ENCODE results near the gene DNAJC8. TPM values are rescaled to one million over a fixed set of nuclear protein-coding genes. Genes with fewer than 3 reads are reported as not detected.

DNAJC8 gene
- total RNA-seq, 2 donors from 2014 or later: 45.8 to 55.3 TPM

GRCh38 chr1:28249013-28249865 is 16.4 kb upstream of the DNAJC8 start:
- no peak for DNase-seq (ENCODE audit: low spot score)
- Histone ChIP-seq H3K27ac (peak overlapping the region; percentile 83 to 85), H3K36me3 (no peaks in the 10 kb centered on the region), H3K9me3 (no peaks in the 10 kb centered on the region), H3K4me1 (peaks cover 0 to 40% of the 10 kb centered on the region in 2 donors), H3K27me3 (no peaks in the 10 kb centered on the region), H3K4me3 (peak overlapping the region in 1 of 2 donors; percentile 22)
- TF ChIP-seq, protein P1, sequence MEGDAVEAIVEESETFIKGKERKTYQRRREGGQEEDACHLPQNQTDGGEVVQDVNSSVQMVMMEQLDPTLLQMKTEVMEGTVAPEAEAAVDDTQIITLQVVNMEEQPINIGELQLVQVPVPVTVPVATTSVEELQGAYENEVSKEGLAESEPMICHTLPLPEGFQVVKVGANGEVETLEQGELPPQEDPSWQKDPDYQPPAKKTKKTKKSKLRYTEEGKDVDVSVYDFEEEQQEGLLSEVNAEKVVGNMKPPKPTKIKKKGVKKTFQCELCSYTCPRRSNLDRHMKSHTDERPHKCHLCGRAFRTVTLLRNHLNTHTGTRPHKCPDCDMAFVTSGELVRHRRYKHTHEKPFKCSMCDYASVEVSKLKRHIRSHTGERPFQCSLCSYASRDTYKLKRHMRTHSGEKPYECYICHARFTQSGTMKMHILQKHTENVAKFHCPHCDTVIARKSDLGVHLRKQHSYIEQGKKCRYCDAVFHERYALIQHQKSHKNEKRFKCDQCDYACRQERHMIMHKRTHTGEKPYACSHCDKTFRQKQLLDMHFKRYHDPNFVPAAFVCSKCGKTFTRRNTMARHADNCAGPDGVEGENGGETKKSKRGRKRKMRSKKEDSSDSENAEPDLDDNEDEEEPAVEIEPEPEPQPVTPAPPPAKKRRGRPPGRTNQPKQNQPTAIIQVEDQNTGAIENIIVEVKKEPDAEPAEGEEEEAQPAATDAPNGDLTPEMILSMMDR (IDR thresholded peaks at IDR 0.05): no peak

DNA sequence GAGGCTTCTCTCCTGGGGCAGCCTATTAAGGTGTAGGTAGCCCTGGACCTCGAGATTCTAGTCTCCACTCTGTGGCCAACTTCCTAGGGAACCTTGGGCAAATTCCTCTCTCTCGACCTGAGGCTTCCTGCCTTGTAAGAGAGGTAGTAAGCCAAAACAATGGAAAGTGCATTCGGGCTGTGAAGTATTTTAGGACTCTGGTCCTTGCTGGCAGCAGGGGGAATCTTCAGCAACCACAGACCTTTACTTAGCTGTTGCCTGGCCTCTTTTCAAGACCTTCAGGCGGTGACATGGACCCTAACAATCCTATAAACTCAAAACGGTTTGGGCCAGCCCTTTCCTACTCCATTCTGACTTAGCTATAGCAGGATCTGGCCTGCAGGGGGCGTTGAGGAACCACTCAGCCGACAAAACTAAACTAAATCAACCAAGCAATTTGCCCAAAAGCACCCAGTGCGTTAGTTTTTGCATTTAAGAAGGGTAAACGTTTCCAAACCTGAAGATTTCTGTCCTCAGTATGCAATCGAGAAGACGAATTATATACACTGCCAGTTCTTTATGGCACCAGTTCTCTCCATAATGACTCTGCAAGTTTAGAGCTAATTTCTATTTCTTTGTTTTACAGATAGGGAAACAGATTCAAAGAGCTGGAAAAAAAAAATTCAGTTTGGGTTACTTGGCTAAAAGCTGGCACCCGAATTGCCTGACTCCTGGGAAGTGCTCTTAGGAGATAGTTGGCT is 15.6 kb upstream of the DNAJC8 start:
- H3K27me3 ChIP-seq: no peaks in the 10 kb centered on the region
- H3K4me1 ChIP-seq: peaks cover 0 to 48% of the 10 kb centered on the region in 2 donors
- no peaks in the 10 kb centered on the region for H3K36me3 ChIP-seq
- peak overlapping the region in 1 of 2 donors; percentile 22 for H3K4me3 ChIP-seq
- TF ChIP-seq, protein P1 (IDR thresholded peaks at IDR 0.05): peak; percentile 96
- peak overlapping the region; percentile 83 to 85 for H3K27ac ChIP-seq
- DNase-seq (ENCODE audit: low spot score): peak; percentile 90
- no peaks in the 10 kb centered on the region for H3K9me3 ChIP-seq

DNA sequence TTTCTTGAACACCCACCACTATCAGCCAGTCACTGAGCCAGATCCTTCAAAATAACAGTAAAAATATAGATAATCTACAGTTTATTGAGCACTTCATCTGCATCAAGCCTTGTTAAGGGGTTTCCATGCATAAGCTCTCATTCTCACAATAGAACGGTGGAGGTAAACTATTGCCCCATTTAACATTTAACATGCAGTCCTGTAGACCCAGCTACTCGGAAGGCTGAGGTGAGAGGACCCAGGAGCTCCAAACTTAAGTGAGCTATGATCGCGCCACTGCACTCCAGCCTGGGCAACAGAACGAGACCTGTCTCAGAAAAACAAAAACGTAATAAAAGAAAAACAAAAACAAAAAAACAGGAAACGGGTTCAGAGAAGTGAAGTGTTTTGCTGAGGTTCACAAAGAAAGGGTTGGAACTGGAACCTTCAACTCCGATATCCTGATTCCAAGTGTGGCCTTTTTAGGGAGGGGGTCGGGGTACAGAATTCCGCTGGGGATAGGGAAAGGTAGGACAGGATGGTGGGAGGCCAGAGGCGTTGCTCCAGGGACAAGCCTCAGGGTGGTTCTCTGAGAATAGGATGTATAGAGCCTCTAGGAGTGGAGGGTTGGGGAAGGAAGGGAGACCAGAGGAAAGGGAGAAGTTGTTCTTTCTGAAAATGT is 14.9 kb upstream of the DNAJC8 start:
- Histone ChIP-seq H3K27me3 (no peaks in the 10 kb centered on the region), H3K4me3 (peak overlapping the region; percentile 5 to 55), H3K9me3 (no peaks in the 10 kb centered on the region), H3K4me1 (peaks cover 0 to 48% of the 10 kb centered on the region in 2 donors), H3K36me3 (no peaks in the 10 kb centered on the region), H3K27ac (peak overlapping the region; percentile 83 to 85)
- TF ChIP-seq, protein P1 (IDR thresholded peaks at IDR 0.05): no peak
- no peak for DNase-seq (ENCODE audit: low spot score)

GRCh38 chr1:28246427-28246832 is 13.6 kb upstream of the DNAJC8 start:
- Histone ChIP-seq H3K27ac (peak overlapping the region; percentile 80 to 85), H3K9me3 (no peaks in the 10 kb centered on the region), H3K4me3 (peak overlapping the region; percentile 52 to 55), H3K36me3 (no peaks in the 10 kb centered on the region), H3K27me3 (no peaks in the 10 kb centered on the region), H3K4me1 (peaks cover 0 to 48% of the 10 kb centered on the region in 2 donors)
- no peak for DNase-seq (ENCODE audit: low spot score)
- TF ChIP-seq, protein P1 (IDR thresholded peaks at IDR 0.05): no peak

- no peaks in the 10 kb centered on the region for H3K36me3 ChIP-seq
- no peaks in the 10 kb centered on the region for H3K27me3 ChIP-seq
- H3K9me3 ChIP-seq: no peaks in the 10 kb centered on the region
- peaks cover 0 to 48% of the 10 kb centered on the region in 2 donors for H3K4me1 ChIP-seq
- TF ChIP-seq, protein P1 (IDR thresholded peaks at IDR 0.05): no peak
- peak overlapping the region; percentile 80 to 85 for H3K27ac ChIP-seq
- H3K4me3 ChIP-seq: no peak overlapping the region
- DNase-seq (ENCODE audit: low spot score): no peak
Observed at GRCh38 chr1:28244549-28245251, 11.9 kb upstream of the DNAJC8 start.
